K562 treated with DMSO at 1 percent for 4 hours (cell line): ENCODE data around the gene RHBDD3. TPM values are rescaled to one million over a fixed set of nuclear protein-coding genes. Genes with fewer than 3 reads are reported as not detected.

Experiments used
- total RNA-seq: library from RNA; unstranded; fragments of 300-600 nt; gene quantifications from 2 replicates; pipeline ENCODE4 v1.2.3, GENCODE V29; 2022; ENCODE audit not compliant: insufficient read depth

RHBDD3 gene
- 37.8 and 39.9 TPM in 2 replicates for total RNA-seq

GRCh38 chr22:29267858-29268510 lies at the start of gene RHBDD3, which contains the start of gene EWSR1:
RHBDD3 (minus strand) TSS chr22:29267981; CDS start chr22:29265626, 2,355 bp downstream.
EWSR1 (plus strand) TSS chr22:29268268; CDS start chr22:29268337, 69 bp downstream.

GRCh38 chr22:29315286-29316140 lies 47.7 kb upstream of the RHBDD3 start, which contains the start of gene RASL10A:
RASL10A (minus strand) TSS chr22:29315697; CDS start chr22:29315246, 451 bp downstream.

GRCh38 chr22:29306175-29306834 lies 38.5 kb upstream of the RHBDD3 start, which contains the start of gene GAS2L1:
GAS2L1 (plus strand) TSS chr22:29306650; CDS start chr22:29308106, 1,456 bp downstream.

Other genes starting within 250 kb of the RHBDD3 start
- not detected in 2 replicates for gene C22orf31, start 206.2 kb downstream of the RHBDD3 start, total RNA-seq
- 15.6 and 26.1 TPM in 2 replicates for gene KREMEN1, start 194.9 kb downstream of the RHBDD3 start, total RNA-seq
- gene EMID1, start 62.1 kb downstream of the RHBDD3 start, total RNA-seq, result 77.5 and 98.7 TPM in 2 replicates
- 173 and 192 TPM in 2 replicates for gene EWSR1, start 287 bp upstream of the RHBDD3 start, total RNA-seq
- gene GAS2L1, start 38.7 kb upstream of the RHBDD3 start, total RNA-seq, result 17.3 and 21.5 TPM in 2 replicates
- not detected in 2 replicates for gene RASL10A, start 47.7 kb upstream of the RHBDD3 start, total RNA-seq
- gene AP1B1, start 120.6 kb upstream of the RHBDD3 start, total RNA-seq, result 54.9 and 57.1 TPM in 2 replicates
- not detected in 2 replicates for gene RFPL1, start 170.6 kb upstream of the RHBDD3 start, total RNA-seq
- gene NEFH, start 212.2 kb upstream of the RHBDD3 start, total RNA-seq, result 2.5 and 6.0 TPM in 2 replicates